Hepatocyte (in vitro differentiated cells): Measurements from ENCODE around the gene FBXO2. TPM values are rescaled to one million over a fixed set of nuclear protein-coding genes. Genes with fewer than 3 reads are reported as not detected.

Experiments used
- DNase-seq: peaks from one replicate; pipeline ENCODE4 v3.0.0-alpha.2; 2016; ENCODE audit warnings: low spot score
- H2AFZ ChIP-seq: fragments of 200-600 bp; sonication (generic); 2 replicates; pipeline ENCODE4 v1.6.0; 2016; ENCODE audit warnings: antibody characterized with exemption, mild to moderate bottlenecking
- H3K27ac ChIP-seq: fragments of 200-600 bp; sonication (generic); 2 replicates; pipeline ENCODE4 v1.5.1; 2016; ENCODE audit warnings: mild to moderate bottlenecking
- H3K27me3 ChIP-seq: fragments of 200-600 bp; sonication (generic); 2 replicates; pipeline ENCODE4 v1.6.1; 2016
- H3K36me3 ChIP-seq: fragments of 200-600 bp; sonication (generic); replicated peaks from 2 replicates; pipeline ENCODE4 v1.5.1; 2016; ENCODE audit warnings: low read depth; ENCODE audit not compliant: insufficient read depth
- H3K4me1 ChIP-seq: fragments of 200-600 bp; sonication (generic); 2 replicates; pipeline ENCODE4 v1.5.1; 2016; ENCODE audit warnings: mild to moderate bottlenecking, moderate library complexity; ENCODE audit not compliant: insufficient read depth
- H3K4me2 ChIP-seq: fragments of 200-600 bp; sonication (generic); 2 replicates; pipeline ENCODE4 v1.6.0; 2016
- H3K4me3 ChIP-seq: fragments of 200-600 bp; sonication (generic); 2 replicates; pipeline ENCODE4 v1.5.1; 2016; ENCODE audit warnings: mild to moderate bottlenecking
- H3K79me2 ChIP-seq: fragments of 200-600 bp; sonication (generic); 2 replicates; pipeline ENCODE4 v1.6.0; 2017; ENCODE audit warnings: mild to moderate bottlenecking
- H3K9me2 ChIP-seq: fragments of 200-600 bp; sonication (generic); replicated peaks from 2 replicates; pipeline ENCODE4 v1.6.0; 2017; ENCODE audit warnings: mild to moderate bottlenecking; ENCODE audit not compliant: insufficient read depth
- H3K9me3 ChIP-seq: fragments of 200-600 bp; sonication (generic); 2 replicates; pipeline ENCODE4 v1.5.1; 2016; ENCODE audit warnings: low read depth, mild to moderate bottlenecking
- H4K20me1 ChIP-seq: fragments of 200-600 bp; sonication (generic); 2 replicates; pipeline ENCODE4 v1.6.0; 2016; ENCODE audit warnings: mild to moderate bottlenecking; ENCODE audit not compliant: insufficient read depth, poor library complexity, severe bottlenecking
- EZH2 ChIP-seq: fragments of 200-600 bp; sonication (generic); IDR thresholded peaks from 2 replicates; pipeline ENCODE4 v1.6.1; 2016; ENCODE audit warnings: antibody characterized with exemption, mild to moderate bottlenecking, borderline replicate concordance
- EZH2phosphoT487 ChIP-seq: fragments of 200-600 bp; sonication (generic); IDR thresholded peaks from one replicate; pipeline ENCODE4 v1.6.1; 2018; ENCODE audit warnings: antibody characterized with exemption, mild to moderate bottlenecking, low read depth, moderate library complexity; ENCODE audit not compliant: unreplicated experiment, severe bottlenecking
- WGBS: methylation state at CpG from one replicate; pipeline ENCODE4 v1.1.6; 2016; ENCODE audit warnings: low lambda C conversion rate; ENCODE audit errors: missing lambda C conversion rate; 5-methylcytosine and 5-hydroxymethylcytosine counted together
- polyA plus RNA-seq: library from polyadenylated mRNA; unstranded; fragments of >200 nt; fragmentation: Nextera tagmentation; extraction: Ambion mirVana; gene quantifications from 2 replicates; pipeline ENCODE4 v1.2.1, GENCODE V29; 2016
- total RNA-seq: library from RNA; depleted of rRNA; stranded (reverse); fragments of >200 nt; gene quantifications from 2 replicates; pipeline ENCODE4 v1.2.3, GENCODE V29; 2014
- TF ChIP-seq, protein P1 (sequence below): fragments of 200-600 bp; sonication (generic); IDR thresholded peaks from 2 replicates; pipeline ENCODE4 v1.5.1; 2016; ENCODE audit warnings: antibody characterized with exemption, mild to moderate bottlenecking; ENCODE audit not compliant: poor library complexity

The FBXO2 gene, protein sequence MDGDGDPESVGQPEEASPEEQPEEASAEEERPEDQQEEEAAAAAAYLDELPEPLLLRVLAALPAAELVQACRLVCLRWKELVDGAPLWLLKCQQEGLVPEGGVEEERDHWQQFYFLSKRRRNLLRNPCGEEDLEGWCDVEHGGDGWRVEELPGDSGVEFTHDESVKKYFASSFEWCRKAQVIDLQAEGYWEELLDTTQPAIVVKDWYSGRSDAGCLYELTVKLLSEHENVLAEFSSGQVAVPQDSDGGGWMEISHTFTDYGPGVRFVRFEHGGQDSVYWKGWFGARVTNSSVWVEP
- total RNA-seq (122 and 134 TPM in 2 replicates), polyA plus RNA-seq (339 and 349 TPM in 2 replicates)

DNA sequence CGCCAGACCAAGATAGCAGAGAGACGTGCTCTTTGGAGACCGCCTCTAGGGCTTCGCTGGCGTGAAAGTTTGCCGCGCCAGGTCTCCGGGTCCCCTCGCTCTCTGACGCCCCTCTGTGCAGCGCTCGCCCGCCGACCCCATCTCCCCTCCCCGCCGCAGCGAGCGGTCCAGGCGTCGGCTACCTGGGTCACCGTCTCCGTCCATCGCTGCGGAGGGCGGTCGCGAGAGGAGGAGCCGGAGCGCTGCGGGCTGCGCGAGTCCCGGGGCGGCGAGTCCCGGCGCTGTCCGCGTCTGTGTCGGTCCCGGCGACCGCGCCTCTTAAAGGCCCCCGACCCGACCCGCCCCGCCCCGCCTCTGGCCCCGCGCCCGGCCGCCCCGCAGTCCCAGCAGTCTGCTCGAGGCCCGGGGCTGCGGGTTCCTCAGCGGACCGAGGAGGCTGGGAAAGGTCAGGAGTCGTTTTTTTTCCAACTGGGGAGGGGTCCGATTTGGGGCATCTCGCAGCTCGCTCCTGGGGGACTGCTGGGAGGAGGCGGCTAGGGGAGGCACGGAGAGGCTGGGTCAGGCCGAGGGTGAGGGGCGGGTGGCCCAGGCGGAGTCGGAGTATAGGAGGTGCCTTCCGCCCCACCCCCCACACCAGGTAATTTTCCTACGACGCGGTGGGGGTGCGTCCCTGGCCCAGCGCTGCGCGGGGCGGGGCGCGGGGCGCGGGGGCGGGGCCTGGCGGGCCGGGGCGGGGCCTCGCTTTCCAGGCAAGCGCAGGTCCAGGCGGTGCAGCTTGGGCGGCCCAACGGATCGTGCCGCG is at the start of gene FBXO2, which contains the start of gene FBXO44:
FBXO2 (minus strand) TSS at position 293 of the 802 bp plus-strand sequence; CDS start at position 204, 89 bp downstream.
FBXO44 (plus strand) TSS at position 741 of the 802 bp plus-strand sequence. CDS start 959 bp downstream, outside the sequence.
- peak; percentile 86 for DNase-seq
- peak within 1 kb of the TSS; percentile 98 for H3K27ac ChIP-seq
- TF ChIP-seq EZH2phosphoT487 (no peak), EZH2 (no peak)
- TF ChIP-seq, protein P1, sequence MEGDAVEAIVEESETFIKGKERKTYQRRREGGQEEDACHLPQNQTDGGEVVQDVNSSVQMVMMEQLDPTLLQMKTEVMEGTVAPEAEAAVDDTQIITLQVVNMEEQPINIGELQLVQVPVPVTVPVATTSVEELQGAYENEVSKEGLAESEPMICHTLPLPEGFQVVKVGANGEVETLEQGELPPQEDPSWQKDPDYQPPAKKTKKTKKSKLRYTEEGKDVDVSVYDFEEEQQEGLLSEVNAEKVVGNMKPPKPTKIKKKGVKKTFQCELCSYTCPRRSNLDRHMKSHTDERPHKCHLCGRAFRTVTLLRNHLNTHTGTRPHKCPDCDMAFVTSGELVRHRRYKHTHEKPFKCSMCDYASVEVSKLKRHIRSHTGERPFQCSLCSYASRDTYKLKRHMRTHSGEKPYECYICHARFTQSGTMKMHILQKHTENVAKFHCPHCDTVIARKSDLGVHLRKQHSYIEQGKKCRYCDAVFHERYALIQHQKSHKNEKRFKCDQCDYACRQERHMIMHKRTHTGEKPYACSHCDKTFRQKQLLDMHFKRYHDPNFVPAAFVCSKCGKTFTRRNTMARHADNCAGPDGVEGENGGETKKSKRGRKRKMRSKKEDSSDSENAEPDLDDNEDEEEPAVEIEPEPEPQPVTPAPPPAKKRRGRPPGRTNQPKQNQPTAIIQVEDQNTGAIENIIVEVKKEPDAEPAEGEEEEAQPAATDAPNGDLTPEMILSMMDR, result no peak

DNA sequence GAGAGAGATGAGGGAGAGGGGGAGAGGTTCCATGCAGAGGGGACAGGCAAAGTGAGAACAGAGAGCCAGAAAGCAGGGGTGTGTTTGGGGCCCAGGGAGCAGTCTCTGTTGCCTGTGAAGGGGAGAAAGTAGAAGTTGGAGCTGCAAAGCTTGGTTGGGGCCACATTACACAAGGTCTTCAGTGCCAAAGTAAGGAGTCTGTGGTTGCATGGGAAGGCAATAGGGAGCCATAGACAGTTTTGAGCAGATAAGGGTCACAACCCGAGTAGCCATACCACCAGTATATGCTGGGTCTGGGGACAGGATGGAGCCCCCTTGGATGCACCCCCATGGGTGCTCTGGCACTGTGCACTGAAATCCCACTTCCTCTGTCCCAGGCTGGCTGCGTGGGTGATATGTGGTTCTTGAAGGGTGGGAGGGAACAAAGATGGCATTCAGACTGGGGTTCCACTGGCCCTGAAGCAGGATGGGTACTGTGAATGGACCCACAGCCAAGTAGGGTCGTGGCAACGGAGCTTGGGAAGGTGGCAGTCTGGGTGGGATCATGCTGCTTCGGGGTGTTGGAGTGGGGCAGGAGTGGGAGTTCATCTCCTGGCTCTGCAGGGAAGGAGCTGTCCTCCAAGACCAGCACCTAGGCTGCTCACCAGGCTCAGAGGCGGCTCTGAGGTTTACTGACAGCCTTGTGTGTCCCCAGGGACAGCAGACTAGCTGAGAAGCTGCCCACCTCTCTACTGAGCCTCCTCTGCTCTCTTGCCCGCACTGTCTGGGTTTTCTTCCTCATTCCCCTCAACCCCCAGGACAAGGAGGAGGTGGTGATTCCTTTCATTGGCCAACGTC is 49.3 kb upstream of the FBXO2 start:
- Histone ChIP-seq H3K79me2 (no peaks in the 10 kb centered on the region), H3K27ac (no peak overlapping the region), H2AFZ (no peak overlapping the region), H3K4me1 (no peaks in the 10 kb centered on the region), H3K9me2 (no peaks in the 10 kb centered on the region), H3K36me3 (no peaks in the 10 kb centered on the region), H3K4me2 (no peak overlapping the region), H3K4me3 (no peak overlapping the region), H3K27me3 (no peaks in the 10 kb centered on the region), H4K20me1 (no peaks in the 10 kb centered on the region), H3K9me3 (no peaks in the 10 kb centered on the region)
- DNase-seq, result no peak
- 82% methylated on average over 8 of the region's 8 CpGs for WGBS
- TF ChIP-seq, protein P1, result no peak
- TF ChIP-seq EZH2 (no peak), EZH2phosphoT487 (no peak)

More for the DNA sequence above, at the start of gene FBXO2, which contains the start of gene FBXO44:
- peak within 1 kb of the TSS; percentile 83 for H3K4me3 ChIP-seq
- peaks cover 26% of the 10 kb centered on the region for H3K79me2 ChIP-seq
- H3K9me2 ChIP-seq, result no peaks in the 10 kb centered on the region
- no peaks in the 10 kb centered on the region for H3K27me3 ChIP-seq
- WGBS, result 3% methylated on average over 41 of the region's 94 CpGs
- H3K4me1 ChIP-seq, result peaks cover 15% of the 10 kb centered on the region
- no peaks in the 10 kb centered on the region for H3K36me3 ChIP-seq
- peak within 1 kb of the TSS; percentile 98 for H2AFZ ChIP-seq
- H3K4me2 ChIP-seq, result peak within 1 kb of the TSS; percentile 100
- H4K20me1 ChIP-seq, result no peaks in the 10 kb centered on the region
- H3K9me3 ChIP-seq, result no peaks in the 10 kb centered on the region

DNA sequence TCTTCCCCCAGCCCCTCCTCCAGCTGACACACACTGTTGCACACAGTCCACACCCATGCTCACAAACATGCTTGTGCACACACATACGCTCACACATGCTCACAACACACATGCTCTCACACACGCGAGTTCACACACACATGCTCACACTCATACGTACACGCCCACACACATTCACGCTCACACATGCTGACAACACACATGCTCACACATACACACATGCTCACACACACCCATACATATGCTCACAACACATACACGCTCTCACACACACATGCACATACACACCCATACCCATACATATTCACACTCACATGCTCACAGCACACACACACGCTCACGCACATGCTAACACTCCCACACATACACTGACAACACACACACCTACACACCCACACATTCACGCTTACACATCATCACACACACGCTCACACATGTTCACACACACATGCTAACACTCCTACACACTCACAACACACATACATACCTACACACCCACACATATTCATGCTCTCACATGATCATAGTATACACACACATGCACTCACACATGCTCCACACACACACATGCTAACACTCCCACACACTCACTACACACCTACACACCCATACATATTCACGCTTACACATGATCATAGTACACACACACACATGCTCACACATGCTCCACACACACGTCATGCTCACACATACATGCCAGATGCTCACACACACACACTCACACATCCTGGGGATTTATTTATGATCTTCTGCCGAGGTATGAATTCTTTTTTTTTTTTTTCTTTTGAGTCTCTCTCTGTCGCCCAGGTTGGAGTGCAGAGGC is 48.0 kb upstream of the FBXO2 start:
- WGBS, result 95% methylated on average over 15 of the region's 15 CpGs
- no peaks in the 10 kb centered on the region for H3K9me2 ChIP-seq
- H3K27ac ChIP-seq, result no peak overlapping the region
- no peak for DNase-seq
- TF ChIP-seq, protein P1, result no peak
- no peak for TF ChIP-seq EZH2phosphoT487
- no peak for TF ChIP-seq EZH2
- no peak overlapping the region for H2AFZ ChIP-seq
- H3K79me2 ChIP-seq, result no peaks in the 10 kb centered on the region
- H3K27me3 ChIP-seq, result no peaks in the 10 kb centered on the region
- no peaks in the 10 kb centered on the region for H4K20me1 ChIP-seq
- H3K9me3 ChIP-seq, result no peaks in the 10 kb centered on the region
- no peak overlapping the region for H3K4me3 ChIP-seq
- no peak overlapping the region for H3K4me2 ChIP-seq
- no peaks in the 10 kb centered on the region for H3K4me1 ChIP-seq
- no peaks in the 10 kb centered on the region for H3K36me3 ChIP-seq
